Measurements from ENCODE around the gene SHBG.

SHBG gene

DNA sequence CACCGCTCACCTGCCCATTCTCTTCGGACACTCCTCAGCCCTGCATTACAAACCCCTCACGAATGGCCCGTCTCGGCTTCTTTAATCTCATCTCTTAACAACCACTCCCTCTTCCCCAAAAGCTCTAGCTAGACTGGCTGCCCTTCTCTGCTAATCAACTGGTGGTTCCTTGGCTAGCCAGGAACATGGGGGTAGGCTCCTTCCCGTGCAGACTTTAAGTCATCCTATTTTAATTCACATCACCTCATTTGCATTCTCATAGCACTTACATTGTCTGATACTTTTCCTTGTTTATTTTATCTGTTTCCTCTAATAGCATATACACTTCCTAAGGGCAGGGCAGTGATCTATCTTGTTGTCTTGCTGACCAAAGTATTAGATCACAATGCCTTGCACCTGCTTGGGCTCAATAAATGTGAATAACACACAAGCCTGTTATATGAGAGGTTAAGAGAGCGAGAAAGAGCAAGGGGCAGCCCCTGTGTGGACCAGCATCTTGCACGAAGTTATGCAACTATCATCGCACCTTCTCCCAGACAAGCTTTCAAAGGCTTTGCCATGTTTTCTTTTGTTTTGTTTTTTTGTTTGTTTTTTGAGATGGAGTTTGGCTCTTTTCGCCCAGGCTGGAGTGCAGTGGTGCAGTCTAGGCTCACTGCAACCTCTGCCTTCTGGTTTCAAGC, 47.6 kb downstream of the SHBG start:
- DNase-seq (ENCODE audit: low read depth), result no peak
- TF ChIP-seq, protein P1, sequence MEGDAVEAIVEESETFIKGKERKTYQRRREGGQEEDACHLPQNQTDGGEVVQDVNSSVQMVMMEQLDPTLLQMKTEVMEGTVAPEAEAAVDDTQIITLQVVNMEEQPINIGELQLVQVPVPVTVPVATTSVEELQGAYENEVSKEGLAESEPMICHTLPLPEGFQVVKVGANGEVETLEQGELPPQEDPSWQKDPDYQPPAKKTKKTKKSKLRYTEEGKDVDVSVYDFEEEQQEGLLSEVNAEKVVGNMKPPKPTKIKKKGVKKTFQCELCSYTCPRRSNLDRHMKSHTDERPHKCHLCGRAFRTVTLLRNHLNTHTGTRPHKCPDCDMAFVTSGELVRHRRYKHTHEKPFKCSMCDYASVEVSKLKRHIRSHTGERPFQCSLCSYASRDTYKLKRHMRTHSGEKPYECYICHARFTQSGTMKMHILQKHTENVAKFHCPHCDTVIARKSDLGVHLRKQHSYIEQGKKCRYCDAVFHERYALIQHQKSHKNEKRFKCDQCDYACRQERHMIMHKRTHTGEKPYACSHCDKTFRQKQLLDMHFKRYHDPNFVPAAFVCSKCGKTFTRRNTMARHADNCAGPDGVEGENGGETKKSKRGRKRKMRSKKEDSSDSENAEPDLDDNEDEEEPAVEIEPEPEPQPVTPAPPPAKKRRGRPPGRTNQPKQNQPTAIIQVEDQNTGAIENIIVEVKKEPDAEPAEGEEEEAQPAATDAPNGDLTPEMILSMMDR (conservative IDR thresholded peaks at IDR 0.05; ENCODE audit: low read depth, low read length), result no peak
- H3K4me3 ChIP-seq (ENCODE audit: low read depth, low read length), result no peak overlapping the region

All from choroid plexus epithelial cell (primary cell).